GM12872 (cell line): ENCODE data around the gene PFKM.

Experiments
- CTCF ChIP-seq: IDR thresholded peaks from 3 replicates; pipeline ENCODE4 v1.5.1; 2011; ENCODE audit warnings: low read depth, mild to moderate bottlenecking, low read length, moderate library complexity; ENCODE audit not compliant: insufficient read depth

PFKM gene

GRCh38 chr12:48104531-48104930 lies 14.6 kb upstream of the PFKM start:
- TF ChIP-seq CTCF = no peak

- TF ChIP-seq CTCF = no peak
Observed at GRCh38 chr12:48105321-48105866, 13.8 kb upstream of the PFKM start.

- TF ChIP-seq CTCF = no peak
Observed at GRCh38 chr12:48105867-48106680, 13.1 kb upstream of the PFKM start, which contains the start of gene SENP1. SENP1 (minus strand) TSS chr12:48106079; CDS start chr12:48101472, 4,607 bp downstream.

- no peak for TF ChIP-seq CTCF
Observed at GRCh38 chr12:48106681-48107613, 12.2 kb upstream of the PFKM start.

- TF ChIP-seq CTCF = no peak
Observed at GRCh38 chr12:48109424-48109823, 9.7 kb upstream of the PFKM start.

- TF ChIP-seq CTCF = no peak
Observed at GRCh38 chr12:48110691-48111311, 8.4 kb upstream of the PFKM start.
